B cell (primary cell): ENCODE results near the gene CREB5. TPM values are rescaled to one million over a fixed set of nuclear protein-coding genes. Genes with fewer than 3 reads are reported as not detected.

ENCODE experiments used
- ATAC-seq: fragments of 200-7000 bp; cut with Tn5 transposase; one replicate; pipeline ENCODE4 v1.10.0; 2021; ENCODE audit warnings: low read depth, mild to moderate bottlenecking, moderate number of reproducible peaks, moderate library complexity
- CTCF ChIA-PET: fragments of 350-600 bp; sonication (Branson Sonifier 250); formaldehyde crosslinking; loops from one replicate; lab custom pipeline; 2021; ENCODE audit warnings: antibody characterized with exemption, inconsistent platforms; lab: Charles Lee
- POLR2A ChIA-PET: fragments of 350-600 bp; sonication (Branson Sonifier 250); formaldehyde crosslinking; loops from one replicate; lab custom pipeline; 2021; ENCODE audit warnings: antibody characterized with exemption; lab: Charles Lee
- DNase-seq: peaks from one replicate; pipeline ENCODE4 v3.0.0; 2013
- H2AFZ ChIP-seq: 2 replicates; pipeline ENCODE4 v1.6.1; 2012; ENCODE audit warnings: mild to moderate bottlenecking, low read depth, low read length; ENCODE audit not compliant: insufficient read depth, poor library complexity, severe bottlenecking
- H3K27ac ChIP-seq, 2 donors: 1 replicate in 1 of 2; 2 replicates in 1 of 2; pipeline ENCODE4 v1.5.1; 2012 to 2013; ENCODE audit warnings: low read length in 2 of 2, mild to moderate bottlenecking in 2 of 2, moderate library complexity in 1 of 2
- H3K27me3 ChIP-seq, 4 experiments: fragments of 200-600 bp in 1 of 4; sonication (generic) in 1 of 4; replicated peaks in 1 of 4; 1 replicate in 2 of 4; 2 replicates in 2 of 4; pipeline versions ENCODE4 v1.6.1 to v1.7.0; 2013 to 2016; ENCODE audit warnings: low read length in 3 of 4, mild to moderate bottlenecking in 2 of 4, mixed read lengths in 1 of 4, moderate library complexity in 1 of 4; ENCODE audit not compliant: insufficient read depth in 4 of 4, control insufficient read depth in 3 of 4; ENCODE audit errors: control extremely low read depth in 1 of 4
- H3K36me3 ChIP-seq, 2 experiments: replicated peaks in 1 of 2; 1 replicate in 1 of 2; 2 replicates in 1 of 2; pipeline versions ENCODE4 v1.6.1 to v1.7.1; 2013; ENCODE audit warnings: low read length in 1 of 2; ENCODE audit not compliant: insufficient read depth in 2 of 2, control insufficient read depth in 1 of 2; ENCODE audit errors: control extremely low read depth in 1 of 2, extremely low read depth in 1 of 2
- H3K4me1 ChIP-seq, 2 donors: fragments of 200-600 bp in 1 of 2; sonication (generic) in 1 of 2; 1 replicate in 1 of 2; 2 replicates in 1 of 2; pipeline versions ENCODE4 v1.5.1 to v1.6.1; 2013 to 2017; ENCODE audit warnings: low read length in 2 of 2; ENCODE audit not compliant: control insufficient read depth in 2 of 2, insufficient read depth in 2 of 2
- H3K4me2 ChIP-seq: replicated peaks from 2 replicates; pipeline ENCODE3; 2012; ENCODE audit warnings: mild to moderate bottlenecking, low read depth, low read length; ENCODE audit not compliant: poor library complexity, severe bottlenecking
- H3K4me3 ChIP-seq, 5 experiments: fragments of 200-600 bp in 1 of 5; sonication (generic) in 1 of 5; 1 replicate in 3 of 5; 2 replicates in 2 of 5; pipeline versions ENCODE4 v1.5.1 to v1.7.0; 2011 to 2016; ENCODE audit warnings: low read length in 4 of 5, mild to moderate bottlenecking in 4 of 5, low read depth in 2 of 5, control low read depth in 1 of 5, moderate library complexity in 1 of 5; ENCODE audit not compliant: insufficient read depth in 1 of 5; ENCODE audit errors: control extremely low read depth in 1 of 5, extremely low read depth in 1 of 5
- H3K79me2 ChIP-seq: fragments of 200-600 bp; sonication (generic); one replicate; pipeline ENCODE4 v1.6.0; 2016; ENCODE audit warnings: low read length; ENCODE audit not compliant: control insufficient read depth, insufficient read depth
- H3K9ac ChIP-seq: fragments of 200-600 bp; sonication (generic); 2 replicates; pipeline ENCODE4 v1.6.1; 2017; ENCODE audit warnings: mild to moderate bottlenecking, low read length, moderate library complexity
- H3K9me3 ChIP-seq, 3 donors: one replicate each; pipeline versions ENCODE4 v1.6.1 to v1.7.1; 2013; ENCODE audit warnings: low read length in 2 of 3; ENCODE audit not compliant: control insufficient read depth in 2 of 3, insufficient read depth in 1 of 3; ENCODE audit errors: control extremely low read depth in 1 of 3
- H4K20me1 ChIP-seq: 2 replicates; pipeline ENCODE4 v1.6.0; 2012; ENCODE audit warnings: mild to moderate bottlenecking, low read length; ENCODE audit not compliant: insufficient read depth, control insufficient read depth, poor library complexity, severe bottlenecking
- H3K27ac Mint-ChIP-seq: one replicate; pipeline ENCODE4 v1.8.0; 2021; ENCODE audit warnings: mixed read lengths
- H3K27me3 Mint-ChIP-seq: one replicate; pipeline ENCODE4 v1.8.0; 2021; ENCODE audit warnings: mixed read lengths
- H3K4me1 Mint-ChIP-seq: one replicate; pipeline ENCODE4 v1.8.0; 2021; ENCODE audit warnings: mixed read lengths
- H3K4me3 Mint-ChIP-seq: one replicate; pipeline ENCODE4 v1.8.0; 2021; ENCODE audit warnings: mixed read lengths
- H3K9me3 Mint-ChIP-seq: one replicate; pipeline ENCODE4 v1.8.0; 2022; ENCODE audit warnings: mixed read lengths; ENCODE audit not compliant: insufficient read depth
- CTCF ChIP-seq: fragments of 200-600 bp; IDR thresholded peaks from one replicate; pipeline ENCODE4 v1.8.0; 2022; ENCODE audit warnings: antibody characterized with exemption, mild to moderate bottlenecking
- EZH2 ChIP-seq: IDR thresholded peaks from 2 replicates; pipeline ENCODE4 v1.6.1; 2012; ENCODE audit warnings: borderline replicate concordance, low read depth, mild to moderate bottlenecking, moderate library complexity, low read length; ENCODE audit not compliant: insufficient read depth, poor library complexity, severe bottlenecking
- WGBS: methylation state at CpG from one replicate; pipeline ENCODE4 v1.1.5; 2013; ENCODE audit warnings: missing lambda C conversion rate; ENCODE audit not compliant: insufficient coverage; 5-methylcytosine and 5-hydroxymethylcytosine counted together
- intact Hi-C: fragments of 100-400 bp; cut with micrococcal nuclease; formaldehyde crosslinking; loops from one replicate; pipeline ENCODE4 v1.10.0; 2022
- polyA plus RNA-seq: library from polyadenylated mRNA; depleted of rRNA; stranded (reverse); fragments of >200 nt; gene quantifications from 2 replicates; pipeline ENCODE4 v1.2.3, GENCODE V29; 2012
- total RNA-seq, 2 donors: library from RNA; stranded (reverse); fragments of 120-200 nt in 1 of 2; gene quantifications; 1 replicate in 1 of 2; 2 replicates in 1 of 2; pipeline versions ENCODE4 v1.2.3 to v1.2.4, GENCODE V29; 2013 to 2022

Gene CREB5
- total and polyA plus RNA-seq, 2 donors (not counting 1 experiment from before 2014, with no cell fraction given): 0.05 to 0.95 TPM

GRCh38 chr7:28649189-28649588 is 236.9 kb downstream of the CREB5 start:
- ATAC-seq (no peak), DNase-seq (no peak)
- Histone ChIP-seq H3K9me3 (no peaks in the 10 kb centered on the region), H2AFZ (no peak overlapping the region), H3K27ac (no peak overlapping the region), H3K4me2 (no peak overlapping the region), H4K20me1 (no peaks in the 10 kb centered on the region), H3K27me3 (peaks cover 0 to 5% (median 0%) of the 10 kb centered on the region in 4 experiments), H3K4me1 (no peaks in the 10 kb centered on the region), H3K9ac (no peak overlapping the region), H3K79me2 (no peaks in the 10 kb centered on the region), H3K36me3 (no peaks in the 10 kb centered on the region), H3K4me3 (no peak overlapping the region)
- CTCF ChIA-PET: no interaction called here
- Mint-ChIP-seq H3K4me3 (no peak overlapping the region), H3K9me3 (no peaks in the 10 kb centered on the region), H3K27ac (no peak overlapping the region), H3K27me3 (peaks cover 4% of the 10 kb centered on the region), H3K4me1 (no peaks in the 10 kb centered on the region)
- WGBS: no CpG with 5 or more reads among the region's 1 CpG
- intact Hi-C loops: no loop called here
- POLR2A ChIA-PET: no interaction called here
- TF ChIP-seq CTCF (no peak), EZH2 (no peak)

- Mint-ChIP-seq H3K27ac (no peak overlapping the region), H3K27me3 (peaks cover 2% of the 10 kb centered on the region), H3K9me3 (no peaks in the 10 kb centered on the region), H3K4me1 (no peaks in the 10 kb centered on the region), H3K4me3 (no peak overlapping the region)
- Histone ChIP-seq H3K4me2 (no peak overlapping the region), H3K36me3 (no peaks in the 10 kb centered on the region), H3K4me1 (no peaks in the 10 kb centered on the region), H3K9ac (no peak overlapping the region), H3K9me3 (no peaks in the 10 kb centered on the region), H4K20me1 (no peaks in the 10 kb centered on the region), H3K27ac (no peak overlapping the region), H3K4me3 (no peak overlapping the region), H3K27me3 (peaks cover 0 to 5% (median 0%) of the 10 kb centered on the region in 4 experiments), H3K79me2 (no peaks in the 10 kb centered on the region), H2AFZ (no peak overlapping the region)
- intact Hi-C loops: no loop called here
- ATAC-seq: no peak
- TF ChIP-seq CTCF (no peak), EZH2 (no peak)
- DNase-seq: no peak
- CTCF ChIA-PET: no interaction called here
- POLR2A ChIA-PET: no interaction called here
- 81% methylated on average over 2 of the region's 2 CpGs for WGBS
Observed at GRCh38 chr7:28649811-28650210, 237.5 kb downstream of the CREB5 start.
